T-helper 22 cell (primary cell): ENCODE measurements around the gene SEMA5A.

ENCODE experiments used
- DNase-seq: peaks from one replicate; pipeline ENCODE4 v3.0.0-alpha.2; 2020; ENCODE audit warnings: low read depth

Gene SEMA5A

DNA sequence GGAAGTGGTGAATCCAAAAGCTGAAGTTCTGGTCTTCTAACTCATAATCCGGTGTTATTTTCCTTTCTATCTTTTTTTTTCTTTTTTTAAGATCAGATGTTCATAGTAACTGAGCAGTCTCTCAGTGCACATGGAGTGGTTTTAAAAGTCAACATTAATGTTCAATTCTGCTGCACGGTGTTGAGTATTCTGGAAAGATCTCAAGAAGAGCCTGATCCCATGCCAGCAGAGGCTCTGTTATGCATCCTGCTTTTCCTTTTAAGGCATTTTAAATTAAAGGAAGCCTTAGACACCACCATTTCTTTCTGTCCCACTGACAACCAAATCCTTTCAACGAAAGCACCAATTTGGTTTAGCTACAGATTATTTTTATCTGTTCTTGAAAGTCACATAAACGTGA lies 33.4 kb downstream of the SEMA5A start:
- DNase-seq, result no peak

DNA sequence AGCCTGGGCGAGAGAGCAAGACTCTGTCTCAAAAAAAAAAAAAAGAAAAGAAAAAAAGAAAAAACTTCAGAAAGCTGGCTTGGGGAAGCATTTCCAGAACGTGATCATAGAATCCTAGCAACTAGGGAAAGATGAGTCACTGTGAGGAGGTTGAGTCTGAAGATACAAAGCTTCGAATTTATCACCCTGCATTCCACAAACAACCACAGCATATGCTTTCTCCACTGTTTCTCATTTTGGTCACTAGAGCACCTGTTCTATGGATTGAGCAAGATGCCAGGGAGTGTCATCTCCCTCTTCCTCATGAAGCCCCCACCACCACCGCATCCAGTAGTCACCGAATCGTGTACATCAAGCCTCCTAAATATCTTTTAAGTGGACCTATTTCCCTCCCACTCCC lies 37.9 kb downstream of the SEMA5A start:
- no peak for DNase-seq

DNA sequence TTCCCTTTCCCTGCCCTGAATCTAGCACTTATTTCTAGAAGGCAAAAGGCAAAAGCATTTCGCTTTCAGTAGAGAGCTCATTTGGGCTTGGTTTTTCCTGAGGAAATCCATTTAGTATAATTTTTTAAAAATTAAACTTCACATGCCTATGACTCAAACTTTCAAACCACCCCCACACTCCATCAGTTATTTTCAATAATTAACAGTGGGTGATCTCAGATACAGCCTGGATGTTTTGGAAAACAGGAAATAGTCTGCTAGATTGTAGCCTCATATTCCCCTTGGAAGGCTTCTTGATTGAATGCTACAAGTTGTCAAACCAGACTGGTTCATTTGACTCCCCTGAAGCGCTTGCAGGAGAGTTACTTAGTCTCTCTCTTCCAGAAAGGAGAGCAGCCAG lies 40.6 kb downstream of the SEMA5A start:
- no peak for DNase-seq

DNA sequence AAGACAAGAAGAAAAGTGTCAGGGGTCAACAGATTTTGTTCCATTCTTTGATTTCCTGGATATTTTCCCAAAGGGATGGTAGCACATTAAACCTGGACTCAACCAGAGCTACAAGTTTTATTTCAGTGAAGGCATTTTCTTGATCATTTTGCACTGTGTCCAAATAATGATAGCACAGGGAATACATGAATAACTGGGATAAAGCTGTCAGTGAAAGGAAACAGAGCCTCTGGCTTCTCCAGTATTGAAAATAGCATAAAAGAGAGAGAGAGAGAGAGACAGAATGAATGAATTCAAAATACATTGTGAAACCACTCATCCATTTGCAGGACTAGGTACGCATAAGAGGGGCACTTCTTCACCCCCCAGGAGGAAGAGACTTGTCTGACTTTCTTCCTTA lies 43.0 kb downstream of the SEMA5A start:
- DNase-seq, result no peak

DNA sequence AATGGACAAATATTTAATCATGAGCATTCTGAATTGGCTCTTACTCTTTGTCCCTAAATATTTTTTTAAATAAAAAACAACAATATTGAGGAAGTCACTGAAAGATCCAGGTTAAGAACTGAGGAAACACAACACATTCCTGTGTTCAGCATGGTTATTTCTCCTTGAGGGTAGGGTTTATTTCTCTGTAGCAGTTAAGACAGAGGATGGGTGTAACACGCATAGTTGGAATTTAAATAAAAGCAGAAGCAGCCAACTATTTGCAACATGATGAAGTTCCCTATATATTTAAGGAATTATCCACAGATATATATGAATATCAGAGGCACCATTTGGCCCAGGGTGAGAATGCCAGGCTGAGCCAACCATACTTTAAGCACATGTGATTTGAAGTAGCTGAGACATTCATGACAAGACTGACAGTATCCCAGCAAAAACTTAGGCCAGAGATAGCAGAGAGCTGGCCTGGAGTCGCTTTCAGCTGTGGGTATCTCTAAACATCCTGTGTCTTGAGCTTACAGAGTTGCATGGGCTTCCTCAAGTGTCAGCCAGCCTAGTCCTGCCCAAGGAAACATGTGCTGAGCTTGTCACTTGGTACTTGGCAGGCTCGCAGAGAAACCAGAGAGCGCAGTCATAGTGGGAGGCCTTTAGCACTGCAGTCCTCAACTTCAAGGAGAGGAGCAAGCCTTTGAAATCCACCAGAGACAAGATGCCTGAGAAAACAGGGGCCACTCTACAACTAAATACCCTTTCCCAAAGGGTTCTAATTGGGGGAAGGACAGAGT lies 43.6 kb downstream of the SEMA5A start:
- no peak for DNase-seq

DNA sequence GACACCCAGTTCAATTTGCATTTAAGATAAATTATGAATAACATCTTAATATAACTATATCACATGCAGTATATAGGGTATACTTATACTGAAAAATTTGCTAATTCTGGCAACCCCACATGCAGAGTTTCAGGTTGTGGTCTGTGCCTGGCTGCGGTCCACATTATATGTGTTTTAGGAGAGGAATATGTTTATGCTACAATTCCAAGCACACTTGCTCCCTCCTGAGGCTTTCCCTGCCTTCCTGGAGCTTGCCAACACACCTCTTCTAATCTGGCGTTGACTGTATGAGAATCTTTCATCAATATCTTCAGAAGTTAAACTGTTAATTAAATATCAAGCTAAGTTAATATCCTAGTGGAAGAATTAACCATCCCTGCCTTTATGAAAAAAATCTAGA lies 45.2 kb downstream of the SEMA5A start:
- no peak for DNase-seq

DNA sequence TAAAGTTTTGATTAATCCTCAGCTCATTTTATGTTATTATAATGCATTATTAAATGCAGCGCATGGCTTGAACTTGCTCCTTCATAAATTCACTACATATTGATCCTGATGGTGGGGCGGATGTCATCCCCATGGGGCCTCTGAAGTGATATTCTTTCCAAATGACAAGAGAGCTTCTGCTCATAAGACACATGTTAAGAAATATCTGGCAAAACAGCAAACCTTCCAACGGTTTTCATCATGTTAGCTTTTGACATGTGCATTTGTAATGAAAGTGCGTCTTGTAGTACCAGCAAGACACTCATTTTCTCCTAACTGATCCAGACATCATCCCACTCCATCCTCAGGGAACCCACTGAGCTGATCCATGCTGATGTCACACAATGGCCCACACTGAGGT lies 45.7 kb downstream of the SEMA5A start:
- no peak for DNase-seq

DNA sequence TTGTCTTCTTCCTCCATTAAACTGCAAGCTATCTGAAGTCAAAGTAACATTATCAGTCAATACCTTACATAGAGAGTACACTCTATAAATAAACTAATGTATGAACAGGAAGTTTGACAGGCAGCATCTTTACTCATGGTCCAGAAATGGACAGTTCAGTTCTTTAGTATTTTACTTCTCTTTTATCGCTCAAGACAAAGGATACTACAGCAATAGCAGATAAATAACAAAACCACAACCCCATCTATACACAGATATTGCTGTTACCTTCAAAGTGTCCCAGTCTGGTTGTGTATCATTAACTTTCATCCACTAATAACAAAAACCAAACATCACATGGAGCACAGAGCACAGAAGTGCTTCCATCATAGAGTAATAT lies 46.4 kb downstream of the SEMA5A start:
- no peak for DNase-seq

DNA sequence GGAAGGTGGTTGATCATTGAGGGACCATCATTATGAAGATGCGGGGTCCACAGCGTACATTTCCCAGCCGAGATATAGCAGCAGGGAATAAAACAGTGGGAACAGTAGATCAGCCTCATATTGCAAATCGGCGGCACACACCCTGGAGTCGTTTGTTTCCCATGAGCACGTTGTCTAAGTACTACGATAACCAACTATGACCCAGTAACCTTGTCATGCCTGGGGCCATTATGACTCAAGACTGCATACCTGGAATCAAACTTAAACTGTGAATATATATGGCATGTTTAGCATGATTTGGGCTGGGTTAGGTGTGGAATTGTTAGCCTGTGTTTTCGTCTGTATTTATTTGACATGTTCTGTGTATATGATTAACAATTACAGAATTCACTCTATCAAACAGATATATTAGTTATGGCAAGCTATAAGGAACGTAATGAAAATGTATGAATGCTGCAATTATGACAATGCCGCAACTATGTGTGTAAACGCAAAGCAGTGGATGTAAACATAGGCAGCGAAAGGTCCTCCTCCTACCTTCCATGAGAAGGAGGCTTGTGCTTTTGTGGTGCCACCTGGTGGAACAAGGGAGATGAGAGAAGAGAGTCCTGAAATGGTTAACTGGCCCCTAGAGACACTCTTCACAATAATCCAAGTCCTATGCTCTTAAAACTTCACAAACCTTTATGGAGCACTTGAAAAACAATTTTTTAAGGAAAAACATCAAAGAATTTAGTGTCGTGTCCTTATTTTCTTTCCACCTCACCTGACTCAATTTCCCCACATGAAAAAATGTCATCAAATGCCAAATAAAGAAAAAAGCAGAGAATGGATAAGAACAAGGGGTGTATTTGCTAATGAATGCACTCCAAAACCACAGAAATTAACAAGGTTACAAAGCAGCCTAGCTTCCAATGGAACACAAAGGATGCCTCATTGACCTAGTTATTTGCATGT lies 47.1 kb downstream of the SEMA5A start:
- DNase-seq, result no peak

DNA sequence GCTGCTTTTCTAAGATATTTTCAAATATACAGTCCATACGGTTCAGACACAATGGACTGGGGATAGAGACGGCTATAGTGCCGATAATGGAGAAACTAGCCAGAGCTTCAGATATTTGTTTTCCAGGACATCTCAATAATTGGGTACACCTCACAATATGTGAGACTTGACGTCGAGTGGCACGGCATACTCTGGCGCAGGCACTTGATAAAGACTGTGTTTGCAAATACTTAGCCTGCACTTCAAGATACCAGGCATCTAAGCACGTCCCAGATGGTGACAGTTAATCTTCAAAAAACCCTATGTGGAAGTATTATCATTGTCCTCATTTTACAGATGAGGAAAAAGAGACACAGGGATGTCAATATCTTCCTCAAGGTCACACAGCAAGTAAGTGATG lies 48.5 kb downstream of the SEMA5A start:
- no peak for DNase-seq

DNA sequence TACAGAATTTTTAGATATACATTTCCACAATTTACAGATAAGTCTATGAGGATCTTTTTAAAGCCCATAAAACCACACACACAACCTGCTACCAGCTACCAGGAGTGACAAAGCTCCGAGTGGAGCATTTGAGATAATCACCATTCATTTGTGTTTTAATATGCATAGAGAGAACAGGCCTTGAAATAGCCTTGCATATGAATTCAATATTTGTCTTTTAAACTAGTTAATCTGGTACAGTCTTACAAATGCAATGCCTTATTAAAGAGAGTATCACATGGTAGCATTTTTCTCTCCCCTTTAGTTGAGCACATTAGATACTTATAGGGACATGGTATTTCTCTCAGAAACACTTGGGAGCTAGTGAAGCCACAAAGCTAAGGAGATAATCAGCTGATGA lies 49.1 kb downstream of the SEMA5A start:
- no peak for DNase-seq

DNA sequence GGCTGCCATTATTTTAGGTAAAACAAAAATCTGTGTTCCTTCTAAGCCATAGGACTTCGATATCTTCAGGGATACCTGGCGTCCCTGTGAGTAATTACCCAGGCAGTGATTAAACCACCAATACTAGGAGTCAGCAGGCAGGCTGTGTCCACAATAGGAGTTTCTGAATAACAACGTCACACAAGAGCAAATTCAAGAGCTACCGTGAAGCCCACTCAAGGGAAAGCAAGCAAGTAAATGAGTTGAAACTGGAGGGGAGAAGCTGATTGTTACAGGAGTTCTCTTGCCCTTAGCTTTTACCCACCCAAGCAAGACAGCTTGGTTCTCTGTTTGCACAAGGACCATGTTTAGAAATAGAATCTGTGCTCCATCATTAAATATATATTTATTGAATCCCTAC lies 50.8 kb downstream of the SEMA5A start:
- DNase-seq, result no peak

DNA sequence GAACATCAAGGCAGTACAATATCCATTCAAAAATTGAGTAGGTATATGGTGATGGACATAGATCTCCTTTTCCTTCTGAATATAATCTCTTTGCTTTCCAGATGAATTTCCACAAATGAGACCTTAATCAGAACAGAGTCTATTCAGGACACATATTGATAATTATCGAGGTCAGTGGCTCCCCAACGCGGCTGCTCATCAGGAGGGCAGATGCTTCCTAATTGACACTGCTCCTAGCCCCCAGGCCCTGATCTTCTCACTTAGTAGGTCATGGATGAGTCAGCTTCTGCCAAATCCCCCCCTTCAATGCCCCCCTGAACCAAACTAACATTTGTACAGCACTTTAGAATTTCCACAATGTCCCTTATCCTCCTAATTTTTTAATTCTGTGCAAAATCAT lies 51.6 kb downstream of the SEMA5A start:
- no peak for DNase-seq

DNA sequence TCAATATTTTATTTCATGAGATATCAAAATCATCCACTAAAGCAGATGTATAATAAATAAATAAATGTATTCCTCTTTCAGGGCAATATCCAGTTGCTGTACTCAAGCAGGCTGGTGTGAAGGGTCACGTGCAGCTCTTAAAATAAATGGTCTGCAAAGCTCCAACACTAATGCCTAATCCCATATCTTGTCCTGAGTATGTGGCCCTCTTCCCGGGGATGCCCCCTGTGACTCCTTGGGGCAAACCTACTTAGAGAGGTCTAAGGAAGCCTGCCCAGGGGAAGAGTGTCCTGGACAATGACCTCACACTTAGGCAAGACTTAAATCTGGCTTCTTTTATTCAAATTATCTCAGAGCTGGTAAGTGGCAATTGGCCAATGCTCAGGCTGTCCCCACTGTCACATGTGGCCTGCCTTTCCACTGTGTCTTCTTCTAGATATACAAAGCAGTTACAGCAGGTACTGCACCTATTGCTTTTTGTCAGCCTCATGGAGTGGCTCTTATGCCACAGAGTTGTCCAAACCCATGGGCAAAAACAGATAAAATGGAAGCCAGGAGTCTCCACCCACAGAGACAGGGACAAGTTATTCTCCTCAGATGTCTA lies 55.3 kb downstream of the SEMA5A start:
- no peak for DNase-seq

DNA sequence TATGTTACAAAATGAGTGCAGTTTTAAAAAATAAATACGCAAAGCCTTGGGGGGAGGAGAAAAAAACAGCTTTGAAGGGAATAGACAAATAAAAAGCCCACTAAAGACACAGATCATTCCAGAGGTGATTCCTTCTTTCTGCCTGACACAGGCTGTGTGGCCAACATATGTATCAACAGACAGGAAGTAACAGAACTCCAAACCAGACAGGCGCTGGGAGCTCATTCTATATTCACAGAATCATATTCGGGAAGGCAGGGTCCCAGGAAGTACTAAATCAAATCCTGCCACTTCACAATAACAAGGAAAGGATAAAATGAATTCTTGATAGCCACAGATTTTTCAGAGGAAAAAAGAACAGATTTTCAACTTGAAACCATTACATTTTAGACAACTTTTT lies 62.1 kb downstream of the SEMA5A start:
- DNase-seq, result no peak

DNA sequence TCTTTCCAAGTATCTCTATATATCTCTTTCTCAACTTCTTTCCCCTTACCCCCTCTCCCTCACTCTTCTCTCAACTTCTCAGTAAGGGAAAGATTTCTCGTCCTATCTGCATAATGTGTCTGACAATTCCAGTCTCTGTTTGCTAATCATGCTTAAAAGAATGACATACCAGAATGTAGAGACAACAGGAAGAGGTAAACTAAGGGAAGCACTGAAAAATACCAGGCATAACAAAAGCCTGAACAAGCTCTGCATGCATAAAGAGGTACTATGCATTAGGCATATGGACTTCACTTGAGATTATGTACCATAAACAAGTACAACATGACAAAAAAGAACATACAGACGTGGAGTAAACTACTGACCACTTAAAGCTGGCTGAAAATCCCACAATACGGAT lies 62.6 kb downstream of the SEMA5A start:
- DNase-seq, result no peak

DNA sequence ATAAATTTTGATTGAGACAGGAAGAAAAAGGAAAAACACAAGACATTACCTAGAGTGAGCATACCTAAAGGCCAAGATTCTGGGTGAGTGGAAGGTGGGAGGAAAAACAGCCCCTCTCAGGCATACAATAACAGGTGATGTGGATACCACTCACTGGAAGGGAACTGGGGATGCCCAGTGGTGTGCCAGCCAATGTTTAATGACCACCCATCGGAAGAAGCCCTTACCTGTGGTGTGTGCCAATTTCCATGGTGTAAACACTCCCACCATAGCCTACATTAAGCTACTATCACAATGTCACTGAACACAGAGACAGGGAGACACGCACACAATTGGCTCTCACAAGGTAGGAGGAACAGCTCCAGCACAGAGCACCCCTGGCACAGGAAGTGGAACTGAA lies 63.5 kb downstream of the SEMA5A start:
- DNase-seq, result no peak

DNA sequence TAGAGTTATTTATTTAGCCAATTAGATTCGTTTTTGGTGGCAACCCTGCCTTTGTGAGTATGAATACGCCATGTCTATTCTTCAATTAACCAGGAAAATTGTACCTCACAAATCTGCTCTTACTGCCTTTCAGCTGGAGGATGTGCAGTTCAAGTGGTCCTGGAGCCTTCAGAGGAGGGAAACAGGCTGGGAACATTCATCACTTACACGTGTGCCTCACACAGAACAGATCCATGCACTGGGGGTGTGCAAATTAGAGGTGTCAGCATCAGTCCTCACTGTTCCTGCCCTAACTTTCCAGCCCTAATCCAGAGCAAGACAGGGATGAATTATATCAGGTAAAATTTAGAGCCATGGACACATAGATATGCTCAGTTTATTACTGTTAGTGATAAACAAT lies 65.4 kb downstream of the SEMA5A start:
- DNase-seq, result no peak

DNA sequence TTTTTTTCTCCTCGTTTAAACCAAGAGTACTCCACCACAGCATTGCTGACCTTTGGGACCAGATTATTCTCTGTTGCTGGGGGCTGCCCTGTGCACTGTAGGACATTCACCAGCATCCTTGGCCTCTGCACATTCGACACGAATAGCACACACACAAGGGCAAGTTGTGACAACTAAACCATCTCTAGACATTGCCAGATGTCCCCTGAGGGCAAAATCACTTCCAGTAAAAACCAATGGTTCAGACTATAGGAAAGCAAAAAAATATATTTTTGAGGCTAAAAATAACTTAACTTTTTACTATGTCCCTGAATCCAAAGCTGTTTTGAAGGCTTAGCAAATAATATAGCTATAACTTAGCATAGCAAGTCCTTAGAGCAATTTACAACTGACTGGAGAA lies 65.9 kb downstream of the SEMA5A start:
- DNase-seq, result no peak

DNA sequence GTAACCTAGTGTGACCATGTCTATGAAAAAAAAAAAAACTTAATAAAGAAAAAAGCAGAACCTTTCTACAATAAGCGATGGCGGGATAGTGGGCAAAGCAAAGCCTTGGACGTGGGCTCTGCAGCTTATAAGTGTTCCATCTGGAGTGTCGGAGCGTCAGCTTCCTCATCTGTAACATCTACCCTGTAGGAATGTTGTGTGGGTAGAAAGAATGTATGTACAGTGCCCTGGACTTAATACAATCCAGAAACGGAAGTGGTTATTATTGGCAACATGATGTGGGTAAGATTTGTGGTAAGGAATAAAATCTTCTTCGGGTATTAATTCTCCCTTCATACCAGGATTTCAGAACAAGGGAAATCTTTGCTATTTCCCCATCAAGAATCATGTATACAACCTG lies 66.5 kb downstream of the SEMA5A start:
- DNase-seq, result no peak

DNA sequence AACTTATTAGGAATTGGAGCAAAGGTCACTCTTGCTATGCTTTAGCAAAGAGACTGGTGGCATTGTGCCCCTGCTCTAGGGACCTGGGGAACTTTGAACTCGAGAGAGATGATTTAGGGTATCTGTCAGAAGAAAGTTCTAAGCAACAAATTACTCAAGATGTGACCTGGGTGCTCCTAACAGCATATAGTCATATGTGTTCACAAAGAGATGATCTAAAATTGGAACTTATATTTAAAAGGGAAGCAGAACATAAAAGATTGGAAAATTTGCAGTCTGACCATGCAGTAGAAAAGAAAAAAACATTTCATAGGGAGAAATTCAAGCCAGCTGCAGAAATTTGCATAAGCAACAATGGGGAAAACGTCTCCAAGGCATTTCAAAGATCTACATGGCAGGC lies 68.3 kb downstream of the SEMA5A start:
- DNase-seq, result no peak

DNA sequence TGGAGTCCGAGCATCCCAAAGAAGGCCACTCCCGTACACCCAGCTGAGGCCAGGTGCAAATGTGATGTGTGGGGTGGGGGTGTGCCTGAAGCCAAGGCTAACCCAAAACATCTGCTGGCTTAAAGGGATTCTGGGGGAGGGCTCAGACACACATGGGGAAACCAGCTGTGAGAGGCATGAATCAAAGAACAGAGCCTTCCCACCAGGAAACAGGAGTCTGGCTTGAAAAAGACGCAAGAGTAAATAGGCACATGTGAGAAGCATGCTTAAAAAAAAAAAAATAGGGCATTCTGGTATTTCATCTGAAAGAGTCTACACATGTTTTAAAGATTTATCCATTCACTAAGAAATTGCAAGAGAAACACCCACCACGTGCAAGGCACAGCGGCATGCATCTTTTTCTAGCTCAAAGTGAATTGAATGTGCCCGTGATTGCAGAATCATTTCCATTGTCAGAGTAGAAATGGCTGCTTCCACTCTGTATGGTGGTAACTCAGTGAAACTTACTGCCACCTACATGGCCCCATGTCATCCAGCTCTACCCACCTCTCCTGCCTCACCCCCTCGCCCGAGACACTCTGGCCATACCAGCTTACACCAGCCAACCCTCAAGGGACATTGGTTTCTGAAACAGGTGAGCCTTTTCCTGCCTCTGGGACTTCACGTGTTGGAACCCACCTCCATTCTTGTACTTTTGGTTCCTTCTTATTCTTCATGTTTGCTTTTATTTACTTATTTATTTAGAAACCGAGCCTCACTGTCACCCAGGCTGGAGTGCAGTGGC lies 71.5 kb downstream of the SEMA5A start:
- no peak for DNase-seq
